ENCODE results near the gene OSTM1. TPM values are rescaled to one million over a fixed set of nuclear protein-coding genes. Genes with fewer than 3 reads are reported as not detected.

Gene OSTM1
- total and polyA plus RNA-seq, 2 of the 13 experiments (the other 11 are each of a cell fraction or from before 2014, with no cell fraction given) = 8.7 to 20.5 TPM

- TF ChIP-seq RERE (CRISPR knock-in tag; IDR thresholded peaks at IDR 0.05; ENCODE audit: low read depth) (no peak), GATAD2A (CRISPR knock-in tag; IDR thresholded peaks at IDR 0.05) (no peak), PHB2 (IDR thresholded peaks at IDR 0.05; ENCODE audit: partially characterized antibody) (no peak), CENPBD1 (CRISPR knock-in tag; IDR thresholded peaks at IDR 0.05; ENCODE audit: borderline replicate concordance, low read depth) (peak; percentile 63; the same call in 1 of the 2 replicates), ZNF333 (CRISPR knock-in tag; IDR thresholded peaks at IDR 0.05; ENCODE audit: borderline replicate concordance) (no peak; the same call in 1 of the 2 replicates), ZNF790 (CRISPR knock-in tag; IDR thresholded peaks at IDR 0.05; ENCODE audit: borderline replicate concordance) (peak; percentile 81; the same call in 1 of the 2 replicates), THYN1 (CRISPR knock-in tag; IDR thresholded peaks at IDR 0.05; ENCODE audit: borderline replicate concordance, low read depth) (no peak), MXI1 (IDR thresholded peaks at IDR 0.05; ENCODE audit: borderline replicate concordance, low read depth, low read length) (peak; percentile 85; the same call in 2 of the 3 replicates), NR0B2 (CRISPR knock-in tag; IDR thresholded peaks at IDR 0.05) (no peak; the same call in 1 of the 2 replicates), DR1 (CRISPR knock-in tag; IDR thresholded peaks at IDR 0.05) (peak; percentile 38; the same call in 1 of the 2 replicates), ZNF337 (CRISPR knock-in tag; IDR thresholded peaks at IDR 0.05; ENCODE audit: borderline replicate concordance, low read depth) (peak; percentile 92; the same call in 1 of the 2 replicates), ZNF704 (CRISPR knock-in tag; IDR thresholded peaks at IDR 0.05; ENCODE audit: borderline replicate concordance) (peak; percentile 29; the same call in 1 of the 2 replicates), YEATS4 (CRISPR knock-in tag; IDR thresholded peaks at IDR 0.05; ENCODE audit: borderline replicate concordance) (peak; percentile 95), ZFP1 (CRISPR knock-in tag; IDR thresholded peaks at IDR 0.05) (no peak), POLR2G (IDR thresholded peaks at IDR 0.05; ENCODE audit: low read depth, low read length) (peak; percentile 74), TBX3 (IDR thresholded peaks at IDR 0.05; ENCODE audit: borderline replicate concordance) (no peak), ZNF616 (CRISPR knock-in tag; IDR thresholded peaks at IDR 0.05; ENCODE audit: low read depth) (peak; percentile 94; the same call in 1 of the 2 replicates), ZNF740 (CRISPR knock-in tag; IDR thresholded peaks at IDR 0.05) (no peak), GLI4 (CRISPR knock-in tag; IDR thresholded peaks at IDR 0.05; ENCODE audit: borderline replicate concordance) (0 out of 2 replicates have a peak, but pooled peaks have one; percentile 80), GPN1 (CRISPR knock-in tag; IDR thresholded peaks at IDR 0.05; ENCODE audit: borderline replicate concordance) (no peak), ZNF674 (CRISPR knock-in tag; IDR thresholded peaks at IDR 0.05; ENCODE audit: low read depth) (no peak)
Observed at GRCh38 chr6:108074359-108075144, at the start of gene OSTM1 (continued).
